ENCODE measurements around the gene RING1. TPM values are rescaled to one million over a fixed set of nuclear protein-coding genes. Genes with fewer than 3 reads are reported as not detected.

The RING1 gene
- total and polyA plus RNA-seq, 12 donors: 26.5 to 35.1 (median 28.3) TPM

DNA sequence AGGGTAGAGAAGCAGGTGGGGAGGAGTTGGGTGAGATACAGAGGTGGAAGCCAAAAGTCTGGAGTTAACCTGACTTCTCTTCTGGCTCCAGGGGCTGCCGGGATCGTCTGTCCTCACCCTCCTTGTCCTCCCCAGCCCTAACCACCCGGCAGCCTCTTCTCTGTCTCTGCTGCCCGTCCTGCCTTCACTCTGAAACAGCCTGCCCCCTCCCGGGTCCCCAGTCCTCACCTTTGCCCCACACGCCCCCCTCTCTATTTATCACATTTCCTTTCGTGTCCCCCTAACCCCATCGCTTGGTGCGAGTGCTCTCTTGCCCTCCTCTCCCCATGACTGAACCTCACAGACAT lies 5.7 kb downstream of the RING1 start:
- peaks cover 0 to 16% (median 0%) of the 10 kb centered on the region in 7 donors for H3K27me3 ChIP-seq
- WGBS, 2 donors: 20 to 21% methylated on average over 9 of the region's 9 CpGs
- peak in 6 of 8 donors; percentile 4 to 23 (median 6) for ATAC-seq
- no peak for DNase-seq
- H3K27ac ChIP-seq: peak overlapping the region in 5 of 10 donors; percentile 22 to 72 (median 61)
- H3K36me3 ChIP-seq: peaks cover 0 to 31% (median 11%) of the 10 kb centered on the region in 9 donors
- H3K4me3 ChIP-seq: peak overlapping the region; percentile 37 to 70 (median 55)
- no peaks in the 10 kb centered on the region for H3K9me3 ChIP-seq
- peaks cover 2 to 31% (median 17%) of the 10 kb centered on the region in 9 donors for H3K4me1 ChIP-seq
- TF ChIP-seq, protein P1, sequence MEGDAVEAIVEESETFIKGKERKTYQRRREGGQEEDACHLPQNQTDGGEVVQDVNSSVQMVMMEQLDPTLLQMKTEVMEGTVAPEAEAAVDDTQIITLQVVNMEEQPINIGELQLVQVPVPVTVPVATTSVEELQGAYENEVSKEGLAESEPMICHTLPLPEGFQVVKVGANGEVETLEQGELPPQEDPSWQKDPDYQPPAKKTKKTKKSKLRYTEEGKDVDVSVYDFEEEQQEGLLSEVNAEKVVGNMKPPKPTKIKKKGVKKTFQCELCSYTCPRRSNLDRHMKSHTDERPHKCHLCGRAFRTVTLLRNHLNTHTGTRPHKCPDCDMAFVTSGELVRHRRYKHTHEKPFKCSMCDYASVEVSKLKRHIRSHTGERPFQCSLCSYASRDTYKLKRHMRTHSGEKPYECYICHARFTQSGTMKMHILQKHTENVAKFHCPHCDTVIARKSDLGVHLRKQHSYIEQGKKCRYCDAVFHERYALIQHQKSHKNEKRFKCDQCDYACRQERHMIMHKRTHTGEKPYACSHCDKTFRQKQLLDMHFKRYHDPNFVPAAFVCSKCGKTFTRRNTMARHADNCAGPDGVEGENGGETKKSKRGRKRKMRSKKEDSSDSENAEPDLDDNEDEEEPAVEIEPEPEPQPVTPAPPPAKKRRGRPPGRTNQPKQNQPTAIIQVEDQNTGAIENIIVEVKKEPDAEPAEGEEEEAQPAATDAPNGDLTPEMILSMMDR (IDR thresholded peaks at IDR 0.05): no peak
- intact Hi-C loops (cut with DNase I): loop anchor here in 1 of 10 donors (5.0 kb wide), 1 partner anchor 33 kb away; no protein-coding TSS in a partner anchor

GRCh38 chr6:33215271-33216116 lies 7.2 kb downstream of the RING1 start:
- WGBS, 2 donors: 76 to 82% methylated on average over 9 of the region's 9 CpGs
- DNase-seq: no peak

DNA sequence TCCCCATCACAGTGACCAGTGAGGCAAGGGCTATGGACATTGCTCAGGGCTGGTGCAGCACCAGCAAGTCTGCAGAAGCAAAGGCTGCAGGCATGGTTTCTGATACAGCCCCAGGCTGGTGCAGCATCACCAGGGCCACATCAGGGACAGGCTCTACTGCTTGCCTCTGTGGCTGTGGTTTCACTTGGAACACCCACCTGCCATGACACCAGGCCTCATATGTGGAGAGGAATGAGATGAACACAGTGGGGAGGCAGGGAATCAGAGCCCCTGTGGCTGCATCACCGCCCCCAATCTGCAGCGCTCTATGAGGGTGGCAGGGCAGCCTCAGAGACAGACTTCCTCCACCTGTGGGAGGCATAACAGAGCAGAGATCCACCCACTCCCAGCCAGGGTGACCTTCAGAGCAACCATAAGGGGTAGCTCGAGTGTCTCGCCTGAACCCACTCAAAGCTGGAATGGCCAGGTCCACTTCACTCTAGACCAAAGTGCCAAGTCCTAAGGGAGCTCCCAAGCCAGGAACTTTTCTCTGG lies 7.9 kb downstream of the RING1 start:
- Histone ChIP-seq H3K4me1 (peaks cover 0 to 26% (median 14%) of the 10 kb centered on the region in 9 donors), H3K27me3 (peaks cover 0 to 21% (median 10%) of the 10 kb centered on the region in 7 donors), H3K9me3 (no peaks in the 10 kb centered on the region), H3K36me3 (peaks cover 0 to 11% (median 0%) of the 10 kb centered on the region in 9 donors), H3K4me3 (no peak overlapping the region), H3K27ac (no peak overlapping the region)
- TF ChIP-seq, protein P1 (IDR thresholded peaks at IDR 0.05): no peak
- DNase-seq: no peak
- 88 to 91% methylated on average over 4 of the region's 4 CpGs for WGBS, 2 donors
- no peak for ATAC-seq
- intact Hi-C loops (cut with DNase I): loop anchor here in 1 of 10 donors (5.0 kb wide), 1 partner anchor 214 kb away; no protein-coding TSS in a partner anchor

More at GRCh38 chr6:33215271-33216116, 7.2 kb downstream of the RING1 start:
- no peak for ATAC-seq
- Histone ChIP-seq H3K4me1 (peaks cover 0 to 26% (median 14%) of the 10 kb centered on the region in 9 donors), H3K4me3 (no peak overlapping the region), H3K27me3 (peaks cover 0 to 16% (median 6%) of the 10 kb centered on the region in 7 donors), H3K9me3 (no peaks in the 10 kb centered on the region), H3K36me3 (peaks cover 0 to 18% (median 0%) of the 10 kb centered on the region in 9 donors), H3K27ac (no peak overlapping the region)
- intact Hi-C loops (cut with DNase I): loop anchor here in 1 of 10 donors (5.0 kb wide), 1 partner anchor 213 kb away; no protein-coding TSS in a partner anchor
- TF ChIP-seq, protein P1 (IDR thresholded peaks at IDR 0.05): no peak

- Histone ChIP-seq H3K27me3 (peaks cover 0 to 30% (median 11%) of the 10 kb centered on the region in 7 donors), H3K9me3 (no peaks in the 10 kb centered on the region), H3K4me3 (no peak overlapping the region), H3K4me1 (peaks cover 0 to 22% (median 14%) of the 10 kb centered on the region in 9 donors), H3K36me3 (peaks cover 0 to under 1% (median 0%) of the 10 kb centered on the region in 9 donors), H3K27ac (no peak overlapping the region)
- intact Hi-C loops (cut with DNase I): loop anchor here in 1 of 10 donors (5.0 kb wide), 1 partner anchor 215 kb away; no protein-coding TSS in a partner anchor
- TF ChIP-seq, protein P1 (IDR thresholded peaks at IDR 0.05): no peak
- DNase-seq (no peak), ATAC-seq (no peak)
- 89% methylated on average over 6 of the region's 6 CpGs for WGBS, 2 donors
These were observed 8.9 kb downstream of the RING1 start for GRCh38 chr6:33217246-33217645.

Measured in heart right ventricle (tissue), 16 donors.